Karpas-422 (cell line): ENCODE data around the gene DYRK3. TPM values are rescaled to one million over a fixed set of nuclear protein-coding genes. Genes with fewer than 3 reads are reported as not detected.
A peak's percentile ranks its signal among the peaks of the same experiment; 100 is the strongest.

Source experiments
- DNase-seq: peaks from one replicate; pipeline ENCODE4 v3.0.0-alpha.2; 2015
- H2AFZ ChIP-seq: fragments of 200-600 bp; sonication (generic); 2 replicates; pipeline ENCODE4 v1.6.1; 2014; ENCODE audit warnings: antibody characterized with exemption, low read length, mixed read lengths
- H3K27ac ChIP-seq: fragments of 200-600 bp; sonication (generic); 2 replicates; pipeline ENCODE4 v1.5.1; 2014; ENCODE audit warnings: mild to moderate bottlenecking, low read length, moderate library complexity
- H3K27me3 ChIP-seq: fragments of 200-600 bp; sonication (generic); 2 replicates; pipeline ENCODE4 v1.6.1; 2014; ENCODE audit warnings: low read length, mixed read lengths
- H3K36me3 ChIP-seq: fragments of 200-600 bp; sonication (generic); 2 replicates; pipeline ENCODE4 v1.6.1; 2014; ENCODE audit warnings: low read length, mixed read lengths; ENCODE audit not compliant: insufficient read depth
- H3K4me1 ChIP-seq: fragments of 200-600 bp; sonication (generic); 2 replicates; pipeline ENCODE4 v1.6.1; 2014; ENCODE audit warnings: mild to moderate bottlenecking, low read length, mixed read lengths
- H3K4me2 ChIP-seq: fragments of 200-600 bp; sonication (generic); 2 replicates; pipeline ENCODE4 v1.6.1; 2014; ENCODE audit warnings: low read length, low read depth, mild to moderate bottlenecking; ENCODE audit not compliant: poor library complexity, severe bottlenecking
- H3K4me3 ChIP-seq: fragments of 200-600 bp; sonication (generic); 2 replicates; pipeline ENCODE4 v1.5.1; 2014; ENCODE audit warnings: mild to moderate bottlenecking, antibody characterized with exemption, low read length, mixed read lengths
- H3K79me2 ChIP-seq: fragments of 200-600 bp; sonication (generic); 2 replicates; pipeline ENCODE4 v1.6.1; 2014; ENCODE audit warnings: mild to moderate bottlenecking, low read length, mixed read lengths
- H3K9ac ChIP-seq: fragments of 200-600 bp; sonication (generic); 2 replicates; pipeline ENCODE4 v1.6.0; 2014; ENCODE audit warnings: low read length
- H3K9me2 ChIP-seq: fragments of 200-600 bp; sonication (generic), shearing (Covaris generic); replicated peaks from 2 replicates; pipeline ENCODE4 v1.6.0; 2014; ENCODE audit warnings: mild to moderate bottlenecking, low read length, moderate library complexity; ENCODE audit not compliant: insufficient read depth
- H3K9me3 ChIP-seq: fragments of 300-700, 200-600 bp; sonication (generic); 2 replicates; pipeline ENCODE4 v1.6.1; 2014; ENCODE audit warnings: low read length, mixed read lengths
- H4K20me1 ChIP-seq: fragments of 200-600 bp; sonication (generic); 2 replicates; pipeline ENCODE4 v1.6.1; 2014; ENCODE audit warnings: mild to moderate bottlenecking, antibody characterized with exemption, low read length, low read depth; ENCODE audit not compliant: insufficient read depth
- total RNA-seq: library from RNA; depleted of rRNA; stranded (reverse); fragments of >200 nt; shearing (Covaris generic); gene quantifications from 2 replicates; pipeline ENCODE4 v1.2.3, GENCODE V29; 2014; ENCODE audit warnings: low replicate concordance

DYRK3 gene
- total RNA-seq, 1 experiment from 2014 or later = 0.93 TPM

DNA sequence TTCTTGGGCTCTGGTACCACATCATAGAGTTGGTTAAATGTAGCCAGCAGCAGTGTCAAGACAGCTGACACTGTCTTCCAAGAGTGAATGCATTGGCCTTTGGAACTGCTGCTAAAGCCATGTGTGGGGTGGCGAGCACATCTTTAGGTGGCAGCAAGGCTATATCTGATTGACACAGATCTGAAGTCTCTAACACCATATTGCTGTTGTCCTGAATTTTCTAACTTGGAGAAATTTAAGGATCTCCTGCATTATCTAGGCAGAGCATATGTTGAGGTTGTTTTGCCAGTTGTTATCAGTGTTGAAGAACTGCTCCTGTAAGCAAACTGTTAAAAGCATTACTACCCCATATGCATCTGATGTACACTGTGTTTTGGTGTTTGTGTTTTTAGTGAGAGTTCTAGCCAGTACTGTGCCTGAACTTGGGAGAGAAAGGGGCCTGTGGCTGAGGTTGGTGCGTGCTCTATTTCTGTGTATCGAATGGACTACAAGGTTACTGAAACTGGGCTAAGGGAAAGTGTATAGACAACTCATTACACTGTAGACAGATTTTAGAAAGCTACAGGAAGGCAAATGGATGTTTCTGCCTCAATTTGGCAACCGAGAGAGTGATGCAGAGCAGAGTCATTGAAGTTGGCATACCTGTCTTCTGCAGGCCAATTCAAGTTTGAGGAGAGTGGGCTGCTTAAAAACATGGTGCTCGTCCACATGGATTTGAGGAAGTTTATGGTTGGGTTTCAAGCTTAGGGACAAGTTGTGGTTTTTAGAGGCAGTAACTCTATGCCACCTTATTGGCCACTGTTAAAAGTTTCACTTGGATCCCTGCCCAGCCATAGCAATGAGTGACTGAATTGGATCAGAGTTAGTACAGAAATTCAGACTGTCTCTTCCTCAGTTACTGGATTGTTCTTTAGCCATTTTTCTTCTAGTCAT lies 16.9 kb downstream of the DYRK3 start:
- no peaks in the 10 kb centered on the region for H3K9me3 ChIP-seq
- no peak for DNase-seq
- no peaks in the 10 kb centered on the region for H3K9me2 ChIP-seq
- no peak overlapping the region for H3K9ac ChIP-seq
- no peak overlapping the region for H3K4me2 ChIP-seq
- peaks cover 3% of the 10 kb centered on the region; the same call in 1 of the 2 replicates for H3K27me3 ChIP-seq
- H4K20me1 ChIP-seq = no peaks in the 10 kb centered on the region
- 0 out of 2 replicates have a peak, but pooled peaks cover 4% of the 10 kb centered on the region for H3K4me1 ChIP-seq
- H3K4me3 ChIP-seq = no peak overlapping the region
- H2AFZ ChIP-seq = no peak overlapping the region
- H3K36me3 ChIP-seq = no peaks in the 10 kb centered on the region
- H3K79me2 ChIP-seq = no peaks in the 10 kb centered on the region
- no peak overlapping the region for H3K27ac ChIP-seq

DNA sequence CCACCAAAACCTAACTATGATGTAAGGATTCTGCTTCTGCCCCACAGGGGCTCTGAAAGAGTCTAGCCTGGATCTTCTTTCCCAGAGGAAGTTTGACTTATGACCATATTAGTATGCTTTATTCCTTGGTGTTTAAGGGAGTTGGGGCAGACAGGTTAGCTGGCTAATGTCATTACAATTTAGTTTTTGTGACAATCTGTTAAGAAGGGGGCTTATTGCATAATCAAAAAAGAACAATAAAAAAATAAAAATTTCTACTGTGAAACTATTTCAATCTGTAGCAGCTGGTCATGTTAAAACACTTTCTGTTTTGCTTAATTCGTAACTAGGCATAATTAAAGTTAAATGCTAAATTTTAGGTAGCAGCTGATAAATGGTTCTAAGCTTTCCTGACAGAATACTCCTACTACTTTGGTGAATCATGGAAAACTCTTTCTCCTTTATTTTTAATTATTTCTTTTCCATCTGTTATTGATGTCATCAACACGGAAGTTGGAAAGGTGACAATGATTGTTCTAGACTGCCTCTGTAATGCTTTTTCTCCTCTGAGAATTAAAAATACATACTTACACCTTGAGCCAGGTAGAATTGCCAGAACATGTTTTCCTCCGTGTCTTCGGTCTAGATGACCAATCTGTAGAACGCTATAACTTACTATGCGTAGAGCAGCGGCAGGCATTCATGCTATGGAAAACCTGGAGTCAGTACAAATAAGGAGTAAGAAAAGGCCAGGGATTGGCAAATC lies 18.6 kb downstream of the DYRK3 start:
- 0 out of 2 replicates have a peak, but pooled peaks cover 2% of the 10 kb centered on the region for H4K20me1 ChIP-seq
- H3K4me3 ChIP-seq = no peak overlapping the region
- H3K9ac ChIP-seq = no peak overlapping the region
- no peaks in the 10 kb centered on the region for H3K9me3 ChIP-seq
- H3K4me2 ChIP-seq = no peak overlapping the region
- no peaks in the 10 kb centered on the region for H3K9me2 ChIP-seq
- no peak overlapping the region for H3K27ac ChIP-seq
- H3K79me2 ChIP-seq = no peaks in the 10 kb centered on the region
- H3K4me1 ChIP-seq = peaks cover 10% of the 10 kb centered on the region
- H2AFZ ChIP-seq = no peak overlapping the region
- H3K36me3 ChIP-seq = no peaks in the 10 kb centered on the region
- DNase-seq = no peak
- peaks cover 3% of the 10 kb centered on the region; the same call in 1 of the 2 replicates for H3K27me3 ChIP-seq

DNA sequence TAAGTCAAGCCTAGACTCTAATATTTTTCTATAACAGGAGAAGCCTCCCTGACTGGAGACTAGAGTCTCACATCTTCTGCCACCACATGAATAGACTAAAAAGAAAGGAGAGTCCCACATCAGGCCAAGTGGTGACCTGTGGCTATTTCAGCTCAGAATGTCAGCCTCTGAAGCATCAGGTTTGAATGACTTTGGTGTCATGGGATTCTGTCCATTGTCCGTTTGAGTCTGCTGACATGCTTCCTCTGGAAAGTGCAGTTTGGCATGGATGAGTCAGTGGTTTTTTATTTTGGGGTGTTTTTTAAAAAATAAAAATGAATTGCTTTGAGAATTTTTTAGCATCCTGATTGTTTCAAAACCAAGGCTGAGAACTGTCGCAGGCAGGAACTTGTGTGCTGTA lies 19.5 kb downstream of the DYRK3 start:
- DNase-seq = no peak
- Histone ChIP-seq H4K20me1 (0 out of 2 replicates have a peak, but pooled peaks cover 2% of the 10 kb centered on the region), H3K9ac (no peak overlapping the region), H3K9me3 (no peaks in the 10 kb centered on the region), H3K4me2 (no peak overlapping the region), H2AFZ (no peak overlapping the region), H3K9me2 (no peaks in the 10 kb centered on the region), H3K4me1 (peaks cover 10% of the 10 kb centered on the region), H3K27ac (no peak overlapping the region), H3K27me3 (peaks cover 3% of the 10 kb centered on the region; the same call in 1 of the 2 replicates), H3K36me3 (no peaks in the 10 kb centered on the region), H3K4me3 (no peak overlapping the region), H3K79me2 (no peaks in the 10 kb centered on the region)

DNA sequence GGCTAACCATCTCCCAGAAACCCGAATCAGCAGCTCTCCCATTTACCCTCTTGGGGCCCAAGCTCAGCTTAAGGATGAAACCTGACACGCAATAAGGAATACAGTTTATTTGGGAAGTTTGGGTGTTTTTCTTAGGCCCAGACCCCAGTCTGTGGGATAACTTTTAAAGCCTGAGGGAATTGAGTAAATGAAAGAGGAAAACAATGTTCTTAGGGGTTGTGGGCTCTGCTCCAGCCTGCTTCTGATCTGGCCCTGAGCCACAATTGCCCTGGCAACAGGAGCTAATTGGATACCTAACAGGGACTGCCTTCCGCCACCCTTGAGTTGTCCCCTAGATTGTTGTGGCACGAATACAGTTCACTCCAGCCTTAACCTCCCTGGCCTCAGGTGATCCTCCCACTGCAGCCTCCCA lies 20.1 kb downstream of the DYRK3 start:
- 0 out of 2 replicates have a peak, but pooled peaks cover 2% of the 10 kb centered on the region for H4K20me1 ChIP-seq
- H3K27ac ChIP-seq = no peak overlapping the region
- H3K36me3 ChIP-seq = no peaks in the 10 kb centered on the region
- H3K79me2 ChIP-seq = no peaks in the 10 kb centered on the region
- H3K4me2 ChIP-seq = no peak overlapping the region
- H3K9ac ChIP-seq = no peak overlapping the region
- H3K9me3 ChIP-seq = no peaks in the 10 kb centered on the region
- H3K9me2 ChIP-seq = no peaks in the 10 kb centered on the region
- no peak overlapping the region for H2AFZ ChIP-seq
- peaks cover 10% of the 10 kb centered on the region for H3K4me1 ChIP-seq
- H3K27me3 ChIP-seq = peaks cover 3% of the 10 kb centered on the region; the same call in 1 of the 2 replicates
- no peak overlapping the region for H3K4me3 ChIP-seq
- no peak for DNase-seq

DNA sequence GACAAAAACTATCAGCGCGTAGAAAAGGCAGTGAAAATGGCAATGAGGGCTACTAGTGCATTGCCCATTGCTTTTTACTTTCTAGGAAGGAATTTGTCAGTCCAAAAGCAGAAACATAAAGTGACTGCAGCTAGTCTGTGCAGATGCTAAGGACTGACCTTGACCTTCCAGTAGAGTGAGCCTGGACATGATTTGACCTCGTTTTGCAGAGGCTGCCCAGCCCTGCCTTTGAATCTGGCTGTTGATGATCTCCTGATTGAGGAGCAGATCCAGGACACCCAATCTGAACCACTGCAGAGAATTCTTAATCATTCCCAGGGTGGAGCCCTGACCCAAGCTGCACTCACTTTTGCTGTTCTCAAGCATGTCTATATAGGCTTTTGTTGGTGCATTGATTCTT lies 21.6 kb downstream of the DYRK3 start:
- Histone ChIP-seq H3K27ac (no peak overlapping the region), H3K9me2 (no peaks in the 10 kb centered on the region), H2AFZ (no peak overlapping the region), H3K36me3 (no peaks in the 10 kb centered on the region), H3K79me2 (no peaks in the 10 kb centered on the region), H3K4me3 (no peak overlapping the region), H3K4me1 (peaks cover 6% of the 10 kb centered on the region), H3K9me3 (no peaks in the 10 kb centered on the region), H3K9ac (no peak overlapping the region), H4K20me1 (0 out of 2 replicates have a peak, but pooled peaks cover 2% of the 10 kb centered on the region), H3K4me2 (no peak overlapping the region), H3K27me3 (peaks cover 3% of the 10 kb centered on the region; the same call in 1 of the 2 replicates)
- DNase-seq = no peak

DNA sequence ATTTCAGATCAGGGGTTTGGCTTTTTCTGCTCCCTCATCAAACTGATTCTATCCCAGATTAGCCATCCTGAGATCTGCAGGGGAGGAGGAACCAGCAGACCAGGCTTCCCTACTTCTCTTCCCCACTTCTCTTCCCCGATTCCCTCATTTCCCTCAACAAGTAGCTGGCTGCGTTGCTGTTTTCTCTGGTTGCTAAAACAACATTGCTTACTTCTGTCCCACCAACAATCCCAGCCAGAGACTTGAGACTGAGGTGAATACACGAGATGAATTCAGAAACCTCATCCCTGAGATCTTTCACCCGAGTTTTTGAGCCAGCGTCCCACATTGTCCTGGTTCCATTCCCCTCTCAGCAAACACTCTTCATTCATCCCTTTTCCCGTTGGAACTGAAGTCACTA lies 22.4 kb downstream of the DYRK3 start:
- Histone ChIP-seq H3K4me3 (no peak overlapping the region), H3K9me2 (no peaks in the 10 kb centered on the region), H4K20me1 (0 out of 2 replicates have a peak, but pooled peaks cover 2% of the 10 kb centered on the region), H3K4me1 (peaks cover 14% of the 10 kb centered on the region), H3K79me2 (no peaks in the 10 kb centered on the region), H3K4me2 (no peak overlapping the region), H3K36me3 (no peaks in the 10 kb centered on the region), H3K27me3 (peaks cover 3% of the 10 kb centered on the region; the same call in 1 of the 2 replicates), H3K9ac (no peak overlapping the region), H2AFZ (no peak overlapping the region), H3K9me3 (no peaks in the 10 kb centered on the region), H3K27ac (no peak overlapping the region)
- no peak for DNase-seq

DNA sequence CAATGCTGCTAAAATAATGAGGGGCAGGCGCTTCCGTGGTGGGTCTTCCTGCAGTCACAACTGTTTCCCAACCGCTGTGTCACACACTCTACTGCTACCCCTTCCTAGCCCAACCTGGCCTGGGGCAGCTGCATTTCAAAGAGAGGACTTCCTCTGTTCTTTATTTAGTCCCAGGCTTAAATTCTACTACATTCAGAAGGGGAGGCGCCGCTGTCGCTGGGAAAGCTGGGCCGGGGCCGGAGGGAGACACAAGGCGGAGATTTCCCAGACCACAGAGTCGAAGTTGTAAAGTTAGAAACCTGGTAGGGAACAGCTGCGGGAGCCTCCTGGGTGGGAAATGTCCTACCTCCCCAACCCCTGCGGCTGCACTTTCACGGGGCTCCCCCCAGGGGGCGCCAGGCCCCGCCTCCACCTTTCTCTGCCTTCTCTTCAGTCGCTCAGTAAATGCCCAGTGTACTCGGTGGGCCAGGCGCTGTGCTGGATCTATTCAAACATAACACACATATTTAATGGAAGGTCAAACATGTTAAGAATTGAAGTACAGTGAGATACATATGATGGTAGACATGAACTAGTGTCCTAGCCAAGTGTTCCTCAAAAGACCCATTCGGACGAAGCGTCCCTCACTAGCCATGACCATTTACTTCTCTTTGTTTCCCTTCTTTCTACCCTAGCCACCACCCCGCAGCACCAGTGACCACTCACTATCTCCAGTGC lies 23.1 kb downstream of the DYRK3 start:
- H4K20me1 ChIP-seq = 0 out of 2 replicates have a peak, but pooled peaks cover 2% of the 10 kb centered on the region
- no peak overlapping the region for H2AFZ ChIP-seq
- peak overlapping the region; percentile 34 for H3K4me2 ChIP-seq
- H3K9me2 ChIP-seq = no peaks in the 10 kb centered on the region
- H3K4me3 ChIP-seq = no peak overlapping the region
- H3K79me2 ChIP-seq = no peaks in the 10 kb centered on the region
- no peaks in the 10 kb centered on the region for H3K36me3 ChIP-seq
- DNase-seq = peak; percentile 81
- H3K27me3 ChIP-seq = peaks cover 3% of the 10 kb centered on the region; the same call in 1 of the 2 replicates
- H3K9ac ChIP-seq = no peak overlapping the region
- H3K9me3 ChIP-seq = no peaks in the 10 kb centered on the region
- H3K27ac ChIP-seq = no peak overlapping the region
- peaks cover 21% of the 10 kb centered on the region for H3K4me1 ChIP-seq
